Caco-2 (cell line): ENCODE data around the gene ZGRF1. TPM values are rescaled to one million over a fixed set of nuclear protein-coding genes. Genes with fewer than 3 reads are reported as not detected.

Experiments used
- BruUV-seq: library from RNA; stranded (reverse); fragments of 400-500 nt; replicated peaks from 2 replicates; lab custom pipeline; 2021; lab: Mats Ljungman, UMichigan
- CTCF ChIA-PET: fragments of 300-600 bp; sonication (Branson Sonifier 250); formaldehyde crosslinking; loops from one replicate; lab custom pipeline; 2022; ENCODE audit warnings: antibody characterized with exemption; lab: Charles Lee
- POLR2A ChIA-PET: fragments of 300-600 bp; sonication (Branson Sonifier 250); formaldehyde crosslinking; loops from one replicate; lab custom pipeline; 2022; ENCODE audit warnings: antibody characterized with exemption; lab: Charles Lee
- DNase-seq, 2 experiments: peaks; one replicate each; pipeline versions ENCODE4 v3.0.0 to v3.0.0-alpha.2; 2020 to 2022
- H3K27me3 ChIP-seq: replicated peaks from 2 replicates; pipeline ENCODE4 v1.6.0; 2011; ENCODE audit warnings: low read length; ENCODE audit not compliant: control insufficient read depth, insufficient read depth
- H3K36me3 ChIP-seq: 2 replicates; pipeline ENCODE4 v1.5.1; 2011; ENCODE audit warnings: low read length; ENCODE audit not compliant: control insufficient read depth, insufficient read depth
- H3K4me1 ChIP-seq: fragments of 250-450 bp; sonication (Bioruptor Pico); 2 replicates; pipeline ENCODE4 v1.5.1; 2020; ENCODE audit warnings: mild to moderate bottlenecking
- H3K4me3 ChIP-seq: 2 replicates; pipeline ENCODE4 v1.5.1; 2011; ENCODE audit warnings: low read depth, mild to moderate bottlenecking, control low read depth, low read length
- H3K9me3 ChIP-seq: fragments of 250-450 bp; sonication (Bioruptor Pico); 2 replicates; pipeline ENCODE4 v1.5.1; 2020; ENCODE audit warnings: mild to moderate bottlenecking, moderate library complexity
- H3K27ac Mint-ChIP-seq: one replicate; pipeline ENCODE4 v1.8.0; 2022; ENCODE audit warnings: mixed read lengths; ENCODE audit not compliant: unreplicated experiment
- H3K27me3 Mint-ChIP-seq: one replicate; pipeline ENCODE4 v1.8.0; 2022; ENCODE audit warnings: mixed read lengths; ENCODE audit not compliant: insufficient read depth, unreplicated experiment
- H3K36me3 Mint-ChIP-seq: one replicate; pipeline ENCODE4 v1.8.0; 2022; ENCODE audit warnings: mild to moderate bottlenecking, mixed read lengths; ENCODE audit not compliant: insufficient read depth, unreplicated experiment
- H3K4me1 Mint-ChIP-seq: one replicate; pipeline ENCODE4 v1.8.0; 2022; ENCODE audit warnings: low read depth, mixed read lengths; ENCODE audit not compliant: unreplicated experiment
- H3K4me3 Mint-ChIP-seq: one replicate; pipeline ENCODE4 v1.8.0; 2022; ENCODE audit warnings: mild to moderate bottlenecking, moderate library complexity, mixed read lengths; ENCODE audit not compliant: unreplicated experiment
- H3K9me3 Mint-ChIP-seq: one replicate; pipeline ENCODE4 v1.8.0; 2022; ENCODE audit warnings: mixed read lengths; ENCODE audit not compliant: unreplicated experiment
- CTCF ChIP-seq, 2 experiments: fragments of 200-600 bp in 1 of 2; IDR thresholded peaks; 1 replicate in 1 of 2; 2 replicates in 1 of 2; pipeline versions ENCODE4 v1.5.1 to v1.8.0; 2011 to 2022; ENCODE audit warnings: antibody characterized with exemption in 1 of 2, control low read depth in 1 of 2, inconsistent platforms in 1 of 2, low read depth in 1 of 2, low read length in 1 of 2, mild to moderate bottlenecking in 1 of 2, moderate library complexity in 1 of 2; ENCODE audit not compliant: insufficient read depth in 1 of 2, severe bottlenecking in 1 of 2, unreplicated experiment in 1 of 2
- intact Hi-C: fragments of 100-400 bp; cut with micrococcal nuclease; formaldehyde crosslinking; loops from one replicate; pipeline ENCODE4 v1.10.0; 2022; ENCODE audit not compliant: unreplicated experiment
- total RNA-seq: library from RNA; stranded (reverse); gene quantifications from 2 replicates; pipeline ENCODE4 v1.2.3, GENCODE V29; 2022

The ZGRF1 gene
- total RNA-seq, 1 experiment from 2014 or later, result 14.7 TPM

GRCh38 chr4:112521123-112522023, 115.3 kb downstream of the ZGRF1 start:
- TF ChIP-seq CTCF (IDR thresholded peaks at IDR 0.05; ENCODE audit: insufficient read depth in 1 of 2, low read depth in 1 of 2, low read length in 1 of 2, severe bottlenecking in 1 of 2, unreplicated experiment in 1 of 2), result no peak
- Mint-ChIP-seq H3K9me3 (no peaks in the 10 kb centered on the region), H3K4me3 (no peak overlapping the region), H3K27me3 (peaks cover 36% of the 10 kb centered on the region), H3K27ac (no peak overlapping the region), H3K4me1 (peaks cover 12% of the 10 kb centered on the region), H3K36me3 (no peaks in the 10 kb centered on the region)
- POLR2A ChIA-PET, result no interaction called here
- intact Hi-C loops, result loop anchor here (5.0 to 10.0 kb wide), 3 partner anchors 174 to 424 kb away; no protein-coding TSS in a partner anchor
- Histone ChIP-seq H3K4me3 (no peak overlapping the region), H3K36me3 (no peaks in the 10 kb centered on the region), H3K27me3 (peaks cover 6% of the 10 kb centered on the region), H3K9me3 (no peaks in the 10 kb centered on the region), H3K4me1 (peaks cover 3% of the 10 kb centered on the region; the same call in 1 of the 2 replicates)
- CTCF ChIA-PET, result no interaction called here
- DNase-seq, result no peak
- BruUV-seq, result no TSS peak

GRCh38 chr4:112520598-112521122, 116.0 kb downstream of the ZGRF1 start:
- peaks cover 12% of the 10 kb centered on the region for H3K4me1 Mint-ChIP-seq
- H3K27ac Mint-ChIP-seq, result no peak overlapping the region
- no peak for TF ChIP-seq CTCF (IDR thresholded peaks at IDR 0.05; ENCODE audit: insufficient read depth in 1 of 2, low read depth in 1 of 2, low read length in 1 of 2, severe bottlenecking in 1 of 2, unreplicated experiment in 1 of 2)
- no TSS peak for BruUV-seq
- H3K9me3 Mint-ChIP-seq, result no peaks in the 10 kb centered on the region
- no peaks in the 10 kb centered on the region for H3K36me3 ChIP-seq
- no peak overlapping the region for H3K4me3 Mint-ChIP-seq
- H3K27me3 ChIP-seq, result peaks cover 6% of the 10 kb centered on the region
- H3K4me1 ChIP-seq, result peaks cover 3% of the 10 kb centered on the region; the same call in 1 of the 2 replicates
- no peaks in the 10 kb centered on the region for H3K9me3 ChIP-seq
- no peak overlapping the region for H3K4me3 ChIP-seq
- intact Hi-C loops, result loop anchor here (5.0 to 10.0 kb wide), 3 partner anchors 173 to 423 kb away; no protein-coding TSS in a partner anchor
- DNase-seq, result no peak
- H3K27me3 Mint-ChIP-seq, result peaks cover 38% of the 10 kb centered on the region
- no peaks in the 10 kb centered on the region for H3K36me3 Mint-ChIP-seq
- ChIA-PET CTCF (no interaction called here), POLR2A (no interaction called here)

GRCh38 chr4:112519689-112520597, 116.8 kb downstream of the ZGRF1 start:
- no peak overlapping the region for H3K4me3 ChIP-seq
- peaks cover 6% of the 10 kb centered on the region for H3K27me3 ChIP-seq
- Mint-ChIP-seq H3K27ac (no peak overlapping the region), H3K36me3 (no peaks in the 10 kb centered on the region), H3K9me3 (no peaks in the 10 kb centered on the region), H3K4me1 (peaks cover 12% of the 10 kb centered on the region), H3K4me3 (no peak overlapping the region), H3K27me3 (peaks cover 41% of the 10 kb centered on the region)
- TF ChIP-seq CTCF (IDR thresholded peaks at IDR 0.05; ENCODE audit: insufficient read depth in 1 of 2, low read depth in 1 of 2, low read length in 1 of 2, severe bottlenecking in 1 of 2, unreplicated experiment in 1 of 2), result no peak
- H3K36me3 ChIP-seq, result no peaks in the 10 kb centered on the region
- CTCF ChIA-PET, result no interaction called here
- no TSS peak for BruUV-seq
- no peak for DNase-seq
- H3K4me1 ChIP-seq, result peaks cover 3% of the 10 kb centered on the region; the same call in 1 of the 2 replicates
- POLR2A ChIA-PET, result no interaction called here
- intact Hi-C loops, result loop anchor here (5.0 to 10.0 kb wide), 3 partner anchors 173 to 423 kb away; no protein-coding TSS in a partner anchor
- no peaks in the 10 kb centered on the region for H3K9me3 ChIP-seq
